COR-L47 (cell line): ENCODE results near the gene TMEM200B.
A peak's percentile ranks its signal among the peaks of the same experiment; 100 is the strongest.
"Not testable (repeated sequence)": the region's sequence is repeated elsewhere in the genome, so short reads cannot be mapped to it uniquely, and the experiment has no call there.

ENCODE experiments used
- DNase-seq: peaks from one replicate; lab custom pipeline; 2025; lab: John Stamatoyannopoulos, UW

TMEM200B gene

DNA sequence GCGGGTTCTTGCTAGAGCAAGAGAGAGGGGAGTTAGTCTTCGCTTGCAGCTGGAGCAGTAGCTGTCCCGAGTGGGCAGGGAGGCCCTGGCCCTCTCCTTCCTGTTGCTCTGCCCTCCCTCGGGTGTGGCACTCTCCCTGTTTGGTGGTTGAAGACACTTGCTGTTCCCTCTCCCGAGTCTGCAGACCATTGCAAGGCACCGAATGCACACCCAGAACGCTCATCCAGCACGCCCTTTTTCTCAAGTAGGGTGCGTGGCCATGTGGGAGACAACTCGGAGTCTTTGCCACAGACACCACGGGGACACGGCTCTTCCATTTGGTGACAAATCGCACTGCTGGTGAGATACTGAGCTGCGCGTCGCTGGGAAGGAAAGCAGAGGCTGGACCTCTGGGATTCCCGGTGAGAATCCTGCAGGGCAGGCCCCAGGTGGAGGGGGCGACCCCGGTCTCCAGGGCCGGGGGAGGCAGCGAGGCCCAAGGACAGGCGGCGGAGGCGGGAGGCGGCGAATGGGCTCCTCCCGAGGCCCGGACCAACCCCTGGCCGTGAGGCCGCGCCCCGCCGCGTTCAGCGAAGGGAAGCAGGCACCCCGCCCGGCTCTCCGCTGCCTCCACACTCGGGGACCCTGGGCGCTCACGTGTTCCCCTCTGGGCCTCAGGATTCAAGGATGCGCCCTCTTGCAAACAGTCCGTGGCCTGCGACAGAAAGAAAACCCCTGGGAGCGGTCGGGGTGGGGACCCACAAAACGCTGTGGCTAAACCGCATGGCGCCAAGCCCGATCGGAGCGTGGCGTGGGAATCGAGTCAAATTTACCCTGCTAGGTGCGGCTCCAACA lies 10.4 kb upstream of the TMEM200B start:
- no peak for DNase-seq

- DNase-seq = not testable (repeated sequence)
These were observed 7.4 kb upstream of the TMEM200B start for GRCh38 chr1:29131056-29131455.

- DNase-seq = no peak
These were observed 6.2 kb upstream of the TMEM200B start for GRCh38 chr1:29129916-29130315.

DNA sequence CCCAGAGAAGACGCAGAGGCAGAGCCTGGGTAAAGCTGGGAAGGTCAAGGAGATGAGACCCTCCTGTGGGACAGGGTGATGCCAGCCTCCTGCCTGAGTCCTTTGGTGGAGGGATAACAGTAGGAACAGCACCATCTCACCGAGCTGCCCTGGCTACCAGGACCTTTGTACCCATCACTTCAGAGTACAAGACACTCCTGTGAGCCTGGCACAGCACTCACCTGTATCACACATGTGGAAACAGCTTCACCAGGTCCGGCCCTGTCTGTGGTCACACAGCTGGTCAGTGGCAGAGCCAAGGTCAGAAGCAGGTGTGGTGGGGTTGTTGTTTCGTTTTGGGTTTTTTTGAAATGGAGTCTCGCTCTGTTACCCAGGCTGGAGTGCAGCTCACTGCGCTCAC lies 5.0 kb upstream of the TMEM200B start:
- no peak for DNase-seq

DNA sequence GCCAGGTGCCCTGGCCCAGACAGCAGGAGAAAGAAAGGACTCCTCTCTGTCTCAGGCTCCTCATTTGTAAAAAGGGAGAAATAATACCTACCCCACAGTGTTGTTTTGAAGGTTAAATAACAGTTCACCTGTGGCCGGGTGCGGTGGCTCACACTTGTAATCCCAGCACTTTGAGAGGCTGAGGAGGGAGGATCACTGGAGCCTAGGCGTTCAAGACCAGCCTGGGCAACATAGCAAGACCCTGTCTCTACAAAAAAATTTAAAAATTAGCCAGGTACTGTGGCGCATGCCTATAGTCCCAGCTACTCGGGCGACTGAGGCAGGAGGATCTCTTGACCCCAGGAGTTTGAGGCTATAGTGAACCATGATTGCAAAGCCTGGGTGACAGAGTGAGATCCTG lies 2.5 kb upstream of the TMEM200B start:
- no peak for DNase-seq

DNA sequence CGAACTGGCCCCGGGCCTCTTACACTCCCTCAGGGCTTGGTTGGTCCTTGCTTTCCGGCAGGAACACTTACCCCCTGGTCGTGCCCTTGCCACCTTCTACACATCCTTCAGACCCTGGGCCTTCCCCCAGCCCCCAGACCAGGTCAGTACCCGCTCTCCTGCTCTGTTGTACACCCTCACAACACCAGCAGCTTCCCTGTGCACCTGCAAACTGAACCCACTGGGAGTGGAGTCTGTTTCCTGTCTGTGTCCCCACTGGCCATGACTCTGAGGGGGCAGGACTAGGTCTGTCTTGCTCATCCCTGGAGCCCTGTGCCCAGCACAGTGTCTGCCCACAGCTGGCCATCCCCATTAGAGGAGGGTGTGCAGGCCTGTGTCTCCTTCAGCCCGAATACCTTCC lies 2.1 kb upstream of the TMEM200B start:
- DNase-seq = no peak

DNA sequence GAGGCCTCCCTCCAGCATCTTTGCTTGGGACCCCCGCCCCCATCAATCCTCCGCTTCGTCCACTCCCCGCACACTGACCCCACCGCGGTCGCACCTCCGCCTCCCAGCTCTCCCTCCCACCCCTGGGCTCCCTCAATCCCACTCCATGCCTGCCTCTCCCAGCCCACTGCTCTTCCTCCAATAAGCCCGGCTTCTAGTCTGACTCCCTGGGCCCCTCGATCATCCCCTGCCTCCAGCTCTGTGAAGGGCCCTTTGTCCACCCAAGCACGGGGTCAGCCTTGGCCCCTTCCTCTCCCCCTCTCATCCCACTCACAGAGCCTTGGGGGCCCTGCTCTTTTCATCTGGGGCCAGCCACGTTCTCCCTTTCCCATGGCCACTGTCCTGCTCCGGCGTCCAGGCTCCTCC lies 1.5 kb upstream of the TMEM200B start:
- no peak for DNase-seq

GRCh38 chr1:29124366-29125236 lies 898 bp upstream of the TMEM200B start:
- peak; percentile 35 for DNase-seq

DNA sequence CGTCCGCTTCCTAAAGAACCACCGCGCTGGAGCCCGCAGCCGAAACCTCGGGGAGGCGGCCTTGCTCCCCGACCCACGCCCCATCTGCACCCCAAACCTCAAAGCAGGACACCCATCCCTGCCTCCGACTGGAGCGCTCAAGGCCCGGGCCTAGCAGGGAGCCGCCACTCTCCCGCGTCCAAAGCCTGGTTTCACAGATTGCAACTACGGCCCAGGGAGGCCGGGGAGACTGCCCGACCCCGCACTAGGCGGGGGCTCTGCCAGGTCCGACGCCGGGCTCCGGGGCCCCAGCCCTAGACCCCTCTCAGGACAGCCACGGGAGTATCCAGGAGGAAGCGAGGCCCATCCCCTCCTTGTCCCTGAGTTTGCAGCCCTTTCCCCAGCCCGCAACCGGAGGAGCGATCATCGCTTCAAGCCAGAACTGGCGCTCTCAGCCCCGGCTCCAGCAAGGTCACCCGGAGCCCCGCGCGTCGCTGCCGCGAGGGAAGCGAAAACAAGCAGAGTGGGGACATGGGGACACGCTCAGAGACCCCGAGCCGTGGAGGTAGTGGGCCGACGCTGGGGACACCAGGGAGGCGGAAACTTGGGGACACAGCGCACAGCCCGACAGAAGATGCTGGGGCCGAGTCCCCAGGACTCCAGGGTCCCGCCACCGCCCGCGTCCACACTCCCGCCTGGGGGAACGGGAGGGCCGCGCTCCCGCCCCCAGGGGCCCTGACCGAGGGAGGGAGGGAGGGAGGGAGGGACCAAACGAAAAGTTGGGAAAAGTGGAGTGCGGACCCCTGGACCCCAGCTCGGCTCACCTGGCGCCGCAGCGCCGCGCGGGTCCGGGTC lies 433 bp downstream of the TMEM200B start:
- DNase-seq = no peak

DNA sequence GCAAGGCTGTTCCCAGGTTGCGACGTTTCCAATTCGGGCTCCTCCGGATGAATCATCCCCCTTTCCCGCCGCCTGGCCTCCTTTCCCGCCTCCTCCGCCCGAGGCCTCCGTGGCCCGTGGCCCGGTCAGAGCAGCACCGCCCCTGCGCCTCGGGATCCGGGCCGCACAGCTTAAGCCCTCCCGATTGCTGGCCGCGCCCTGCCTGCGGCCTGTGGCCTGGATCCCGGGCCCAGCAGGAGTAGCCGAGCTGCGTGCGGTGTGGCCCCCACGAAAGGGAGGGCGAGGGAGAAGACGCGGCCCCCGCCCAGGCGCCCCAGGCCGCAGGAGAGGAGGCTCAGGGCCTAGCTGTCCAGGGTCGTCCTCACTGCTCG lies 1.0 kb downstream of the TMEM200B start:
- no peak for DNase-seq

- DNase-seq = peak; percentile 39
These were observed 1.6 kb downstream of the TMEM200B start for GRCh38 chr1:29121936-29122681.

GRCh38 chr1:29121516-29121935 lies 2.2 kb downstream of the TMEM200B start:
- DNase-seq = peak; percentile 38

GRCh38 chr1:29120947-29121485 lies 2.7 kb downstream of the TMEM200B start:
- DNase-seq = peak; percentile 55

GRCh38 chr1:29120367-29120766 lies 3.3 kb downstream of the TMEM200B start:
- DNase-seq = no peak

DNA sequence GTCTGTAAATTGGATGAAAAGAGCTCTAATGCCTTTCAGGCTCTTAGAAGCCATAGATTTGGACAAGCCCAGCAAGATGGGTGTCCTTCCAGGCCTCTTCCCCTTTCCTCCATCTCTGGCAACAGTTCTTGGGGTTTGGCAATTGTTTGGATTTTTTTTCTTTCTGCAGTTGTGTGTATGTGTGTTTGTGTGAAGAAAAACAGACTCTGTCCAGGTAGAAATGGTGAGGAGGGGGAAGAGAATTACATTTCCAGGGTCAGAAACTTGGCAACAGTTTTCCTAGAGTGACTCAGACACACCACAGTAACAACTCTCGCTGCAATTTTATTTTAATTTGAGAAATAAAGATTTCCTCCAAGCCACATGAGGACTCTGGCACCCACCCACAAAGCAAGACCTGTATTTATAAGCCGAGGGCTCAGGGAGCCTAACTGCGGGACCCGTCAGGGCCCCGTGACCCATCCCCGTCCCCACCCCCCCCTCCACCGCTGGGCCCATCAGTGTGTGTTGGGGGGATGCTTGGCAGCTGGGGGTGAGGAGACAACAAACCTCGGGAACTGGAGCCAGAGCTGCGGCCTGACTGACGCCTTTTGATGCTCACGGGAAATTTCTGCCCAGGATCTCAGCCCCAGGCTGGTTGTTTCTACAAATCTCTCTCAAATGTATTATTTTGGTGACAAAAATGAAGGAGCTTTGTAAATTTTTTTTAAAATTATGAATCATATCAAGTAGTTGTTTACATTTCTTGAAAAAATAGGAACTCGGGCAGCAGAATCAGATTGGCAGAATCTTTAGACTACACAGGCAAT lies 4.4 kb downstream of the TMEM200B start:
- DNase-seq = no peak

- no peak for DNase-seq
These were observed 6.3 kb downstream of the TMEM200B start for GRCh38 chr1:29117381-29117780.

GRCh38 chr1:29114654-29115053 lies 9.0 kb downstream of the TMEM200B start:
- DNase-seq = no peak

DNA sequence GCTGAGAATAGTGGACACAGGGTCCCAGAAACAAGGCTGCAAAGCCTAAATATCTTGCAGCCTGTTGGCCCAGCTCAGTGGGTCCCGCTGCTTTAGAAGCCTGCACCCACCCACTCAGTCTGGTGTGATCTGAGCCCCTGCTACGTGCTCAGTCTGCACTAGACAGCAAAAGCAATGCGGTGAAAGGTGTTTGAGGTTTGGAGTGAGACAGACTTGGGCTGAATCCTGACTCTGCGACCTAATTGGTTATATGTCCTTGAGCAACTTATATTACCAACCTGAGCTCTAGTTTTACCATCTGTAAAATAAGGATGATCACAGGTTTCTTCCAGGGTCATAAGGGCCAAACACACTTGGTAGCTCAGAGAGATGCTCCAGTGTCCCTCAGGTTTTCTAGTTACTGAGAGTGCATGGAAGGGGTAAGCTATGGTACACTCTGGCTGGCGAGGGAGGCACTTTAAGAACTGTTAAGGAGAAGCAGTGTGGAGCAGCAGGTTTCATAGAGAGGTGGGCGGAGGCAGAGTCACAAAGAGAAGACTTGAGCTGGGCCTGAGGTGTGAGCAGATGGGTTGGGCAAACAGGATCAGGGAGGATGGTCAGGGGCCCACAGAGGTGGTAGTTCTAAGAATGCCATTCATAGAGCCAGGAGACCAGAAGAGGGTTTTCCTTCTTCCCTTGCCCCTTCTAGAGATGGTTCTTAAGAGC lies 10.1 kb downstream of the TMEM200B start:
- no peak for DNase-seq

GRCh38 chr1:29112705-29113412 lies 10.8 kb downstream of the TMEM200B start:
- DNase-seq = no peak
